ENCODE measurements around the gene DECR2.
"Not testable (repeated sequence)": the region's sequence is repeated elsewhere in the genome, so short reads cannot be mapped to it uniquely, and the experiment has no call there.

DECR2 gene

GRCh38 chr16:379961-380761, 21.5 kb upstream of the DECR2 start:
- DNase-seq, result no peak

GRCh38 chr16:380762-381011, 21.0 kb upstream of the DECR2 start:
- no peak for DNase-seq

- DNase-seq, result no peak
These were observed 20.5 kb upstream of the DECR2 start for GRCh38 chr16:381012-381788.

GRCh38 chr16:381789-382717, 19.6 kb upstream of the DECR2 start, which contains the start of gene PGAP6:
PGAP6 (minus strand) TSS chr16:381978; CDS start chr16:381821, 157 bp downstream.
- DNase-seq, result peak; percentile 53

GRCh38 chr16:383326-384051, 18.2 kb upstream of the DECR2 start:
- no peak for DNase-seq

GRCh38 chr16:386641-387156, 15.0 kb upstream of the DECR2 start:
- DNase-seq, result no peak

GRCh38 chr16:387761-388666, 13.7 kb upstream of the DECR2 start:
- DNase-seq, result not testable (repeated sequence)

GRCh38 chr16:389352-389751, 12.3 kb upstream of the DECR2 start:
- no peak for DNase-seq

- DNase-seq, result peak; percentile 95
These were observed 9.8 kb upstream of the DECR2 start for GRCh38 chr16:391885-392335.

GRCh38 chr16:392450-393030, 9.1 kb upstream of the DECR2 start:
- no peak for DNase-seq

GRCh38 chr16:396199-396598, 5.5 kb upstream of the DECR2 start:
- DNase-seq, result no peak

GRCh38 chr16:396605-397004, 5.1 kb upstream of the DECR2 start:
- DNase-seq, result no peak

- no peak for DNase-seq
These were observed 4.5 kb upstream of the DECR2 start, which contains the start of gene NME4 for GRCh38 chr16:397135-397661. NME4 (plus strand) TSS chr16:397199; CDS start chr16:397223, 24 bp downstream.

GRCh38 chr16:397736-398332, 3.9 kb upstream of the DECR2 start:
- no peak for DNase-seq

- DNase-seq, result no peak
These were observed 2.9 kb upstream of the DECR2 start for GRCh38 chr16:398561-399339.

- no peak for DNase-seq
These were observed 2.2 kb upstream of the DECR2 start for GRCh38 chr16:399340-400019.

GRCh38 chr16:400061-400591, 1.6 kb upstream of the DECR2 start:
- no peak for DNase-seq

GRCh38 chr16:404971-405486, 3.3 kb downstream of the DECR2 start:
- no peak for DNase-seq

Measured in NK-92 treated with Interleukin-12 subunit alpha and Interleukin-12 subunit beta, amount 100 ng/mL, for 24 hours (cell line).